Common myeloid progenitor, CD34-positive (primary cell): ENCODE measurements around the gene KDM4D.
"Not testable (repeated sequence)": the region's sequence is repeated elsewhere in the genome, so short reads cannot be mapped to it uniquely, and the experiment has no call there.

Experiments used
- CTCF ChIA-PET: fragments of 350-600 bp; sonication (Branson Sonifier 250); formaldehyde crosslinking; loops from one replicate; lab custom pipeline; 2021; ENCODE audit warnings: antibody characterized with exemption; lab: Charles Lee
- POLR2A ChIA-PET: fragments of 350-600 bp; sonication (Branson Sonifier 250); formaldehyde crosslinking; loops from one replicate; lab custom pipeline; 2021; ENCODE audit warnings: antibody characterized with exemption; lab: Charles Lee
- DNase-seq, 3 donors: peaks; one replicate each; pipeline versions ENCODE4 v3.0.0 to v3.0.0-alpha.2; 2013
- H3K27ac ChIP-seq, 2 experiments: 1 replicate in 1 of 2; 2 replicates in 1 of 2; pipeline ENCODE4 v1.7.0; 2013; ENCODE audit warnings: inconsistent platforms in 2 of 2, low read length in 2 of 2, mild to moderate bottlenecking in 2 of 2, low read depth in 1 of 2, moderate library complexity in 1 of 2; ENCODE audit not compliant: severe bottlenecking in 2 of 2, insufficient read depth in 1 of 2, poor library complexity in 1 of 2
- H3K27me3 ChIP-seq, 5 experiments: replicated peaks in 2 of 5; 1 replicate in 3 of 5; 2 replicates in 2 of 5; pipeline versions ENCODE4 v1.6.1 to v1.7.0; 2013; ENCODE audit warnings: low read length in 4 of 5, mild to moderate bottlenecking in 2 of 5, moderate library complexity in 2 of 5, inconsistent platforms in 1 of 5; ENCODE audit not compliant: insufficient read depth in 5 of 5, control insufficient read depth in 4 of 5
- H3K36me3 ChIP-seq, 4 experiments: 1 replicate in 2 of 4; 2 replicates in 2 of 4; pipeline versions ENCODE4 v1.6.1 to v1.7.0; 2013; ENCODE audit warnings: low read length in 3 of 4, control low read depth in 1 of 4, mild to moderate bottlenecking in 1 of 4; ENCODE audit not compliant: control insufficient read depth in 4 of 4, insufficient read depth in 4 of 4
- H3K4me1 ChIP-seq, 4 experiments: 1 replicate in 3 of 4; 2 replicates in 1 of 4; pipeline versions ENCODE4 v1.6.1 to v1.7.1; 2013; ENCODE audit warnings: low read length in 3 of 4, mild to moderate bottlenecking in 3 of 4, control low read depth in 1 of 4, inconsistent platforms in 1 of 4, moderate library complexity in 1 of 4; ENCODE audit not compliant: control insufficient read depth in 4 of 4, insufficient read depth in 4 of 4; ENCODE audit errors: control extremely low read depth in 1 of 4
- H3K4me3 ChIP-seq, 7 experiments: 1 replicate in 4 of 7; 2 replicates in 3 of 7; pipeline versions ENCODE4 v1.5.1 to v1.7.0; 2013; ENCODE audit warnings: mild to moderate bottlenecking in 7 of 7, low read length in 6 of 7, moderate library complexity in 6 of 7, inconsistent platforms in 2 of 7, low read depth in 2 of 7, control low read depth in 1 of 7; ENCODE audit not compliant: insufficient read depth in 4 of 7, control insufficient read depth in 1 of 7; ENCODE audit errors: extremely low read depth in 1 of 7
- H3K9me3 ChIP-seq, 5 experiments: 1 replicate in 4 of 5; 2 replicates in 1 of 5; pipeline versions ENCODE4 v1.6.1 to v1.7.1; 2013; ENCODE audit warnings: low read length in 4 of 5, mild to moderate bottlenecking in 2 of 5, inconsistent platforms in 1 of 5, low read depth in 1 of 5, moderate library complexity in 1 of 5; ENCODE audit not compliant: control insufficient read depth in 4 of 5, insufficient read depth in 2 of 5; ENCODE audit errors: control extremely low read depth in 1 of 5
- WGBS: methylation state at CpG from one replicate; pipeline ENCODE4 v1.1.5; 2013; ENCODE audit not compliant: insufficient coverage; 5-methylcytosine and 5-hydroxymethylcytosine counted together

Gene KDM4D

GRCh38 chr11:94998285-94998684, 24.8 kb downstream of the KDM4D start:
- Histone ChIP-seq H3K27ac (no peak overlapping the region), H3K9me3 (no peaks in the 10 kb centered on the region), H3K4me1 (no peaks in the 10 kb centered on the region), H3K4me3 (no peak overlapping the region), H3K27me3 (no peaks in the 10 kb centered on the region), H3K36me3 (no peaks in the 10 kb centered on the region)
- ChIA-PET CTCF (no interaction called here), POLR2A (no interaction called here)
- DNase-seq: no peak
- 98% methylated on average over 13 of the region's 13 CpGs for WGBS

GRCh38 chr11:95003716-95004115, 30.2 kb downstream of the KDM4D start:
- H3K4me3 ChIP-seq: no peak overlapping the region
- H3K36me3 ChIP-seq: no peaks in the 10 kb centered on the region
- no peak for DNase-seq
- no peaks in the 10 kb centered on the region for H3K27me3 ChIP-seq
- H3K9me3 ChIP-seq: no peaks in the 10 kb centered on the region
- H3K27ac ChIP-seq: no peak overlapping the region
- CTCF ChIA-PET: no interaction called here
- POLR2A ChIA-PET: no interaction called here
- no peaks in the 10 kb centered on the region for H3K4me1 ChIP-seq

DNA sequence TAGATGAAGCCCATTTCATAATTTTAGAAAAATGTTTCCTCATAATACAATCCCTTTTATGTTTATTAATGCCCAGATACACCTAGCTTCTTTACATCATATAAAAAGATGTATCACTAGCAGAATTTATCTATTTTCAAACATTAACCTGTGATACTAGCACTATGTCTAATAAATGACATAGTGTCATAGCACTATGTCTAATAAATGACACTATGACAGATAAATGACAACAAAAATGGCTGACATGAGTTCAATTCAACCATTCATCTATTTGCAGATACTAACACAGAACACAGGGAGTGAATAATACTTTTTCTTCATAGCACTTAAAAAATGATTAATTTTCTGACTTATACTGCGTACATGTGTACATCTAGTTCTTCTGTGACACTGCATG, 32.1 kb downstream of the KDM4D start:
- no peaks in the 10 kb centered on the region for H3K36me3 ChIP-seq
- H3K27ac ChIP-seq: no peak overlapping the region
- H3K4me1 ChIP-seq: no peaks in the 10 kb centered on the region
- whole genome bisulfite sequencing: no CpG with 5 or more reads among the region's 1 CpG
- no peak overlapping the region for H3K4me3 ChIP-seq
- DNase-seq: no peak
- H3K9me3 ChIP-seq: no peaks in the 10 kb centered on the region
- ChIA-PET POLR2A (no interaction called here), CTCF (no interaction called here)
- no peaks in the 10 kb centered on the region for H3K27me3 ChIP-seq

- DNase-seq: no peak
- H3K9me3 ChIP-seq: no peaks in the 10 kb centered on the region
- H3K36me3 ChIP-seq: no peaks in the 10 kb centered on the region
- H3K4me3 ChIP-seq: no peak overlapping the region
- H3K4me1 ChIP-seq: no peaks in the 10 kb centered on the region
- POLR2A ChIA-PET: no interaction called here
- no peaks in the 10 kb centered on the region for H3K27me3 ChIP-seq
- CTCF ChIA-PET: no interaction called here
- H3K27ac ChIP-seq: no peak overlapping the region
These were observed 37.9 kb downstream of the KDM4D start for GRCh38 chr11:95011376-95011775.

DNA sequence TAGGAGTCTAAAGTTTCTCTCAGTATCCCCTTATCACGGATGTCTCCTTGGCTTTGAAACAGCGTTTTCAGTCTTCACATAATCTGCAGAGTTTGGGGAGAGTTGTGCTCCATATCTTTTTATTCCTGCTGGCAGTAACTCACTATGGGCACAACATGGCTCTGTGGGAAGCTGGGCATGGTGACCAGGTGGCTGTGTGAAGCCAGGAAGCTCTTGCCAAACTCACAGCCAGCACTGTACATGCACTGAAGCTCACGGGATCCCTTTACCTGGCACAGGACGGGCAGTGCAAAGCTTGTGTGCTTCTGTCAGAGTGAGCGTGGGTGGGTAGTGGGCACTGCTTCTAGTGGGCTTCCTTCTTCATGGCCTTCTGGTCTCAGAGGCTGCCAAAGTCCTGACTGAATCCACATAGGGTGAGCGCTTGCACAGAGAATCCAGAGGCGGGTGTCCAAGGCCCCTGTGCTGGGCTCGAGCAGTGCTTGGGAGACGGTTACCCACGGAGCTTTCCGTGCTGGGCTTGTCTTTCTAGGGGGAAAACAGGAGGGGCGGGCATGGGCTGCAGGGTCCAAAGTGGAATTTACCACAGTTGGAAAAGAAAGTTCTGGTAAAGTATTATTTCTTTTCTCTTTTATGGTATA, 40.8 kb downstream of the KDM4D start:
- H3K27ac ChIP-seq: no peak overlapping the region
- no peak for DNase-seq
- H3K36me3 ChIP-seq: no peaks in the 10 kb centered on the region
- H3K4me1 ChIP-seq: no peaks in the 10 kb centered on the region
- H3K4me3 ChIP-seq: no peak overlapping the region
- CTCF ChIA-PET: no interaction called here
- 98% methylated on average over 10 of the region's 12 CpGs for WGBS
- POLR2A ChIA-PET: no interaction called here
- no peaks in the 10 kb centered on the region for H3K9me3 ChIP-seq
- no peaks in the 10 kb centered on the region for H3K27me3 ChIP-seq

DNA sequence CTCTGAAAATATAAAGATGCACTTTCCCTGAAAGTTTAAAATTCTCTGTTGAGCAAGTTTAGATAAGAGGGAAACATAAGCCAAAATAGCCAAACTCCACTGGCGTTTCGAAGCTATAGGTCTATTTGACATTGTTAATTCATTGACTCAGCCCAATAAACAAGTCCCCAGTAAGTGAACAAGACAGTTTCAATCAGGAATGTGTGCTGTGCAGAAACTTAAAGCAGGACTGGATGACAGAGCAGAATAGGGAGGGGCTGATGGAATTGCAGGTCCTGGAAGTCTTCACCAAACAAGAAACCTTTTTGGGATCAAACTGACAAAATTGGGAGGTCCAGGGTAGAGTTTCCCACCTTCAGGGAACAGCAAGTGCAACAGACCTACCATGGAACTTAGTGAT, 42.6 kb downstream of the KDM4D start:
- POLR2A ChIA-PET: no interaction called here
- no peaks in the 10 kb centered on the region for H3K4me1 ChIP-seq
- H3K27me3 ChIP-seq: no peaks in the 10 kb centered on the region
- no peak overlapping the region for H3K4me3 ChIP-seq
- no peak for DNase-seq
- WGBS: no CpG with 5 or more reads among the region's 2 CpGs
- CTCF ChIA-PET: interaction anchor here (1.0 kb wide), 1 partner anchor 120 kb away, joined by 4 read pairs; no protein-coding TSS in a partner anchor
- H3K9me3 ChIP-seq: no peaks in the 10 kb centered on the region
- H3K36me3 ChIP-seq: no peaks in the 10 kb centered on the region
- H3K27ac ChIP-seq: no peak overlapping the region

GRCh38 chr11:95021468-95021867, 48.0 kb downstream of the KDM4D start:
- H3K27ac ChIP-seq, H3K36me3 ChIP-seq, POLR2A ChIA-PET, H3K9me3 ChIP-seq, H3K4me3 ChIP-seq, CTCF ChIA-PET, H3K4me1 ChIP-seq, H3K27me3 ChIP-seq, DNase-seq: not testable (repeated sequence)
- 98% methylated on average over 5 of the region's 5 CpGs for WGBS
